Measurements from ENCODE around the gene ZNF425. TPM values are rescaled to one million over a fixed set of nuclear protein-coding genes. Genes with fewer than 3 reads are reported as not detected.

Gene ZNF425
- total RNA-seq, 1 experiment from 2014 or later = 3.0 TPM

DNA sequence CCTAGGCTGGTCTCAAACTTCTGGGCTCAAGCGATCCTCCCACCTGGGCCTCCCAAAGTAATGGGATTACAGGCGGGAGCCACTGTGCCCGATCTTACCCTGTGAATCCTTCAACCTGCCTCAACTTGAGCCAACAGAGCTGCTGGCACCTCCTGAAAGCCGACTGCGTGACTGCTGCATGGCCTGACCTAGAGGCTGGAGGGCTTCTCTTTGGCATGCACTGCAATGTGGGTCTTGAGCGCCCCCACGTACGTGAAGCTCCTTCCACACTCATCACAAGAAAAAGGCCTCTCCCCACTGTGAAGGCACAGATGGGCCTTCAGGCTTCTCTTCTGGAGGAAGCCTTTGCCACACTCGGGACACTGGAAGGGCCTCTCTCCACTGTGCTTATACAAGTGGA is 22.7 kb downstream of the ZNF425 start:
- ChIA-PET CTCF (no interaction called here), POLR2A (no interaction called here)

DNA sequence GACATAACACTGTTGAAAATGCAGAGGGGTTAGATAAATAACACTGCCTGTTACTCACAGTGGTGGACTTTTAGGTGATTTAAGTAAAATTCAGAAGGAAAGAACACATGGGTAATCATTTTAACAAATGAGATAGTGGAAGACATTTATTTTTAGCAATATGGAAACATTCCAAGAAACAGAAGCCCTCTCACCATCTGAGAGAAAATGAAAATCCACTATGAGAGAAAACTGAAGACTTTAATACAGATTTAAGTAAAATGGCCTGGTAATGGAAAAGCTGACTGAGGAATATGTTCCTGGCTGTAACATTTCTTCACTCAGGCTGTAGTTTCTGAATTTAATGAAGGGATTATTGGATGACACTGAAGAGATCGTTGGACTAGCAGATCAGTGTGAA is 23.5 kb downstream of the ZNF425 start:
- in situ Hi-C loops (cut with HindIII; ENCODE audit: low pct_unique_long_range_greater_than_20kb, low sequenced_read_pairs) (no loop called here), intact Hi-C loops (cut with micrococcal nuclease; ENCODE audit: unreplicated experiment) (no loop called here)
- no peak for TF ChIP-seq SIN3A (IDR thresholded peaks at IDR 0.05; ENCODE audit: borderline replicate concordance, insufficient read depth, low read depth, low read length)
- TF ChIP-seq POLR2AphosphoS5 (IDR thresholded peaks at IDR 0.05; ENCODE audit: low read depth, low read length) = no peak
- TF ChIP-seq REST (IDR thresholded peaks at IDR 0.05; ENCODE audit: insufficient read depth in 1 of 2, low read depth in 2 of 2, low read length in 1 of 2) = no peak
- no peak for TF ChIP-seq TCF7L2 (IDR thresholded peaks at IDR 0.05; ENCODE audit: low read depth, low read length)
- TF ChIP-seq, protein P1, sequence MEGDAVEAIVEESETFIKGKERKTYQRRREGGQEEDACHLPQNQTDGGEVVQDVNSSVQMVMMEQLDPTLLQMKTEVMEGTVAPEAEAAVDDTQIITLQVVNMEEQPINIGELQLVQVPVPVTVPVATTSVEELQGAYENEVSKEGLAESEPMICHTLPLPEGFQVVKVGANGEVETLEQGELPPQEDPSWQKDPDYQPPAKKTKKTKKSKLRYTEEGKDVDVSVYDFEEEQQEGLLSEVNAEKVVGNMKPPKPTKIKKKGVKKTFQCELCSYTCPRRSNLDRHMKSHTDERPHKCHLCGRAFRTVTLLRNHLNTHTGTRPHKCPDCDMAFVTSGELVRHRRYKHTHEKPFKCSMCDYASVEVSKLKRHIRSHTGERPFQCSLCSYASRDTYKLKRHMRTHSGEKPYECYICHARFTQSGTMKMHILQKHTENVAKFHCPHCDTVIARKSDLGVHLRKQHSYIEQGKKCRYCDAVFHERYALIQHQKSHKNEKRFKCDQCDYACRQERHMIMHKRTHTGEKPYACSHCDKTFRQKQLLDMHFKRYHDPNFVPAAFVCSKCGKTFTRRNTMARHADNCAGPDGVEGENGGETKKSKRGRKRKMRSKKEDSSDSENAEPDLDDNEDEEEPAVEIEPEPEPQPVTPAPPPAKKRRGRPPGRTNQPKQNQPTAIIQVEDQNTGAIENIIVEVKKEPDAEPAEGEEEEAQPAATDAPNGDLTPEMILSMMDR (IDR thresholded peaks at IDR 0.05) = no peak
- no peaks in the 10 kb centered on the region for H3K9me3 ChIP-seq (ENCODE audit: control insufficient read depth, insufficient read depth, low read depth, low read length)
- CTCF ChIA-PET = no interaction called here
- no peaks in the 10 kb centered on the region for H3K36me3 ChIP-seq (ENCODE audit: control insufficient read depth, insufficient read depth, low read length)
- H3K4me1 ChIP-seq (ENCODE audit: control insufficient read depth, insufficient read depth, low read length) = no peaks in the 10 kb centered on the region
- no peaks in the 10 kb centered on the region for H3K27me3 ChIP-seq (ENCODE audit: control insufficient read depth, insufficient read depth, low read length)
- H3K4me3 ChIP-seq (ENCODE audit: low read depth in 2 of 2, low read length in 2 of 2) = no peak overlapping the region
- no peak for DNase-seq (ENCODE audit: low read depth, low spot score)
- BruUV-seq (replicated peaks) = no TSS peak
- no peak overlapping the region for H3K27ac ChIP-seq (ENCODE audit: low read length)
- POLR2A ChIA-PET = no interaction called here
- no peak for ATAC-seq

More for the DNA sequence above, 22.7 kb downstream of the ZNF425 start:
- intact Hi-C loops (cut with micrococcal nuclease; ENCODE audit: unreplicated experiment) (no loop called here), in situ Hi-C loops (cut with HindIII; ENCODE audit: low pct_unique_long_range_greater_than_20kb, low sequenced_read_pairs) (no loop called here)
- DNase-seq (ENCODE audit: low read depth, low spot score) (no peak), ATAC-seq (no peak)
- Histone ChIP-seq H3K4me3 (ENCODE audit: low read depth in 2 of 2, low read length in 2 of 2) (no peak overlapping the region), H3K27ac (ENCODE audit: low read length) (no peak overlapping the region), H3K4me1 (ENCODE audit: control insufficient read depth, insufficient read depth, low read length) (no peaks in the 10 kb centered on the region), H3K36me3 (ENCODE audit: control insufficient read depth, insufficient read depth, low read length) (no peaks in the 10 kb centered on the region), H3K9me3 (ENCODE audit: control insufficient read depth, insufficient read depth, low read depth, low read length) (no peaks in the 10 kb centered on the region), H3K27me3 (ENCODE audit: control insufficient read depth, insufficient read depth, low read length) (no peaks in the 10 kb centered on the region)
- TF ChIP-seq POLR2AphosphoS5 (IDR thresholded peaks at IDR 0.05; ENCODE audit: low read depth, low read length) = no peak
- TF ChIP-seq TCF7L2 (IDR thresholded peaks at IDR 0.05; ENCODE audit: low read depth, low read length) = no peak
- TF ChIP-seq, protein P1 (IDR thresholded peaks at IDR 0.05) = no peak
- no peak for TF ChIP-seq REST (IDR thresholded peaks at IDR 0.05; ENCODE audit: insufficient read depth in 1 of 2, low read depth in 2 of 2, low read length in 1 of 2)
- no peak for TF ChIP-seq SIN3A (IDR thresholded peaks at IDR 0.05; ENCODE audit: borderline replicate concordance, insufficient read depth, low read depth, low read length)
- no TSS peak for BruUV-seq (replicated peaks)

All from Panc1 (cell line).